Stimulated activated CD4-positive, alpha-beta T cell treated with anti-CD3 and anti-CD28 coated beads, Interleukin-12 subunit alpha, Interleukin-12 subunit beta, amount 100 ng/mL, for 4 hours (primary cell): ENCODE results near the gene SNX33.
"Not testable (repeated sequence)": the region's sequence is repeated elsewhere in the genome, so short reads cannot be mapped to it uniquely, and the experiment has no call there.

Experiments
- DNase-seq: peaks from one replicate; pipeline ENCODE4 v3.0.0-alpha.2; 2020

The SNX33 gene, protein sequence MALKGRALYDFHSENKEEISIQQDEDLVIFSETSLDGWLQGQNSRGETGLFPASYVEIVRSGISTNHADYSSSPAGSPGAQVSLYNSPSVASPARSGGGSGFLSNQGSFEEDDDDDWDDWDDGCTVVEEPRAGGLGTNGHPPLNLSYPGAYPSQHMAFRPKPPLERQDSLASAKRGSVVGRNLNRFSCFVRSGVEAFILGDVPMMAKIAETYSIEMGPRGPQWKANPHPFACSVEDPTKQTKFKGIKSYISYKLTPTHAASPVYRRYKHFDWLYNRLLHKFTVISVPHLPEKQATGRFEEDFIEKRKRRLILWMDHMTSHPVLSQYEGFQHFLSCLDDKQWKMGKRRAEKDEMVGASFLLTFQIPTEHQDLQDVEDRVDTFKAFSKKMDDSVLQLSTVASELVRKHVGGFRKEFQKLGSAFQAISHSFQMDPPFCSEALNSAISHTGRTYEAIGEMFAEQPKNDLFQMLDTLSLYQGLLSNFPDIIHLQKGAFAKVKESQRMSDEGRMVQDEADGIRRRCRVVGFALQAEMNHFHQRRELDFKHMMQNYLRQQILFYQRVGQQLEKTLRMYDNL

DNA sequence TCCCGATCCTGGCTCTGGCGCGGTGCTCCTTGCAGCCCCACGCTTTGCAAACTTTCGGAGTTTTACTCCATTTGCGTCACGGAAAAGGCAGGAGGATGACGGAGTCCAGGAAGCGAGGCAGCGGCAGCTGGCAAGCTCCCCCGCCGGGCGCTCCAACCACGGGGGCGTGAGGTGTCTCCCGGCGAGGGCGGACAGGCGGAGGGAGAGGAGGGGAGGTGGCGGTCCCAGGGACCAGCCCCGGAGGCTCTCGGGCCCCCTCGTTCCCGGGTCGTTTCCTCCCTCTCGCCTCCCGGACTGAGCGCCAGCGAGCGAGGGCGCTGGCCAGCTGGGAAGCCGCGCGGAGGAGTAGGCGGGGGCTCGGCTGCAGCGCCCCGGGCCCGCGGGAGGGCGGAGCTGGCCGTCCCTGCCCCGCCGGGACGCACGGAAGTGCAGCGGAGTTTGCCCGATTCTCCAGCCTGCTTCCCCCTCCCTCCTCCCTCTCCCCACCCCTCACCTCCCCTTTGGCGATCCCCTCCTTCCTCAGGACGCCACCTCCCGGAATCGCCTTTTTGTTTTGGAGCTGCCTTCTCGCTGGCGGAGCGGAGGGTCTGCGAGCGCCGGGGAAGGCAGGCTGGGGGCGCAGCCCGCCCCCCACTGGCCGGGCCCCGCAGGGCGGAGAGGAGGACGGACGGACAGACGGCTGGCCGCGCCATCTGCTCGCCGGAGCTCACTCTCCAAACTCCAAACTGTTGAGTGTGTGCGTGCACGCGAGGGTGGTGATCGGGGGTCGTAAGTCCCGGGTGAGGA, at the start of gene SNX33:
Gene SNX33 (plus strand): TSS at position 543 of the 786 bp plus-strand sequence. CDS start 1,191 bp downstream, outside the sequence.
- DNase-seq, result peak; percentile 54

DNA sequence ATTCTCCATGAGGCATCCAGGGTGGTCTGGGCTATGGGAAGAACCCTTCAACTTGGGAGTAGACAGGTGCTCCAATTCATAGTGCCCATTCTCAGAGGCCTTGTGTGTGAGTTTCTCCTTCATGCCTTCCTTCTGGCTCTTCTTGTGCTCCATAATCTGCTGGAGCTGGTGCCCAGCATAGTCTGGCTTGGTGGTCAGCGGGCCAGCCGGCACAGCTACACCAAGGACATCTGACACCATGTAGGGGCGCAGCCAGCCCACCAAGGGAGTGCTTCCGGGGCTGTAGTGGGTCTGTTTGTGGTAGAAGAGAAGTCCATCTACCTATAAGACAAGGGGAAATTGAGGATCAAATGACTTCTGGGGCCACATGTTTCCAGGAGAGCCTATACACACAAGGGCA, 49.4 kb upstream of the SNX33 start:
- DNase-seq, result no peak

DNA sequence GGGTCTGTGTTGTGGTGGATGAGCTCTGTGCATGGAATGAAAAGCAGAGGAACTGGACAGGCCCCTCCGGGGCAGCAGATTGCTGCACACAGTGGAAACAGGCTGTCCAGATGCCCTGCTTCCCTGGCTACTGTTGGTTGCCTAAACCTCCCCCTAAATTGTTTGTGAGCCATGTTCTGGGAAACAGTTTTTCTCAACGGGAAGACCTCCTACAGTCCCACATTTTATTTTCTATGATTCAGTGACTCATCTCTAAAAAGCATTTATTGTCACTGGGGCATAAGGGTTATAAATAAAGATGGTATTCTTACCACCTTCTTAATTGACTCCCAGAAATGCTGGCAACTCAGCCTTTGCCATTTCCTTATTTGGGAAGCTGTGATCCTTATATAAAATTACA, 48.3 kb upstream of the SNX33 start:
- no peak for DNase-seq

DNA sequence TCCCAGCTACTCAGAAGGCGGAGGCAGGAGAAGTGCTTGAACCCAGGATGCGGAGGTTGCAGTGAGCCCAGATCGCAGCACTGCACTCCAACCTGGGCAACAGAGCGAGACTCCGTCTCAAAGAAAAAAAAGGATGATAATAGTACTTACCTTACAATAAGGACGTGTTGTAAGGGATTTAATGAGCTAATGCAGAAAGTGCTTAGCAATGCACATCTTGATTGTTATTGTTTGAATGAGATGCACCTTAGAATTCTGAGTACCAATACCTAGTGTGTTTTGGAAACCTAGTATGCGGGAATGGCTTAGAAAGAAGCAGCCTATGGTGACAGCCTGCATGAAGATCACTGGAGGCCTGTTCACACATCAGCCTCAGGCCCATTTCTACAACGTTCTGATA, 41.7 kb upstream of the SNX33 start:
- no peak for DNase-seq

DNA sequence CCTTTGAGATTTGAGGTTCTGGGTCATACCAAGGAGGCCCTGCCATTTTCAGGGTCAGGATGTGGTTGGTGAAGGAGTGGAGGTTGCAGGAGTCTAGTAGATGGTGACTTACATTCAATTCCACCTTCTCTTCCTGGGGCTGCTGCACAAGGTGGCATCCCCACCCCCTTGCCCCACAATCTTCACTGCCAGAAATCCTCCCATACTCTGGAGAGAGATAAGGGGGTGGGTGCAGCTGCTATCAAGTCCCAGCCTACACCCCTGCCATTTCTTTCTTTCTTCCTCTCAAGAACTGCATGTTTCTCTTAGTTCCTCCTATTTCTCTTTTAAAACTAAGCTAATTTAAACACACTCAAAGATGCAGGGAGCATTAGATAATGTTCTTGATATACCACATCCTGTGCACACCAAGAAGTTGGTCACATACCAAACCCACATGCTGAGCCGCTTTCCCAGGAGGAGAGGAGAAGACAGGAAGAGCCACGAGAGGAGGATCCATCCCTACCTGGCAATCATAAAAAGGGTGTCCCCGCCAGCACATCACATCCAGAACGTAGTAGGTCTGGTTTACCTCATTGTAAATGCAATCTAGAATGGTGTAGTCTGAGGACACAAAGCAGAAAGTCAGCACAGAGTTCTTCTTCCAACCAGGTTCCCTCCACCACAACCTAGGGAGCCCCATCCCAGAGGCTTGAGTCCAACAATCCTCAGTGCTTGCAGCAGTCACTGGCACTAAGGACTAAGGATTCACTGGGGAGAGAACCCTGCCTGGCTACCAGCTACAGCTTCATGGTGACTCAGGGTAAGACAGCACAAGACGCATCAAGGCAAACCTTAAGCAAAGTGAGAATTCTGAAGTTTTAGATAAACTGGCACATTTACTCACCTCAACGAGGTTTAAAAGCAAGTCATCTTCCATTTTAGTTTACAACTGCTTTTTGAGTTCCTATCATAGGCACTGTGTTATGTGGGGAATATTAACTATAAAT, 40.7 kb upstream of the SNX33 start:
- DNase-seq, result no peak

DNA sequence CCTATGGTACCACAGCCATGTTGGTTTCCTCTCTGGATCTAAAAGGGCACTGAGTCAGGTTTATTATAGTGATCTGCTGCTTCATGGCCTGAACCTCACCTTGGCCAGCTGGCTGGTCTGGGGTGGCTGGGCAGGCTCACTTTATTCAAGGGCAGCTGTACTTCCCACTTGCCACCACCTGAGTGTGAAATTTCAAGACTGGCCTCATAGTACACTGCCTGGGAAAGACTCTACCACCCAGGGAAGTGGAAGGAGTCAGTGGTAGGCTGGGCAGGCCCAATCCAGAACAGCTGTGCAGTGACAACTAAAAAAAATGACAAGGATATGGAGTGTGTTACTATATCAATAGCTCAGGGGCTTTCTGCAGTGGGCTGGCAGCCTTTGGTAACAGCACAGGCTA, 30.9 kb upstream of the SNX33 start:
- no peak for DNase-seq

DNA sequence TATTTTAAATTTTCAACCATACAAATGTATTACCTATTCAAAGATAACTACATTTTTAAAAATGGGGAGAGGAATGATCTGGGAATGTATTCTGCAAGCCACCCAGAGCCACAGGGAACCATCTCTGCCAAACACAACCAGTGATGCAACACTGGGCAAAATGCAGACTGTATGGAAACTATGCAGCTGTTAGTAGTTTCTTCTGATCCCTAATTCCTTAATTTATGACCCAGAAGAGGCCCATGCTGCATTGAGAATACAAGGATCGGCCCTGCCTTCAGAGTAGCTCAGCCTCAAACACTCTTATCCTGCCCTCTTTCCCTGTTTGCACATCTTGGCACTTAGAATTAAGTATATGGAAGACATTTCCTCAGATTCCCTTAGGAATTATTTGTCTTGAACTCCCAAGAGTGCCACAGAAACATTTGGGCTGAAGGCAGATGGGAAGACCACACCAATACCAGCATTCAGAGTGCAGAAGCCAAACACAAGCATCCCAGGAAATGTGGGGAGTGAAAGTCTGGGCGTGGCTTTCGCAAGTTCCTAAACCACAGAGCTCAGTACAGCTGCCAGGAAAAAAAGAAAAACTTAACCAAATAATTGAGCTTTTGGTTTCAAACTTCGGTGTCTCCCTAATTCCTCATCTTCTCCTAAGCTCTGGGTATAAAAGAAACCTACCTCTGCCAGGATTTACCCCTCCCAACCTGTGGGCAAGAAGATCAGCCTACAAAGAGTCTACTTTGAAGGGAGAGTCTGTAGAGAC, 27.5 kb upstream of the SNX33 start:
- no peak for DNase-seq

DNA sequence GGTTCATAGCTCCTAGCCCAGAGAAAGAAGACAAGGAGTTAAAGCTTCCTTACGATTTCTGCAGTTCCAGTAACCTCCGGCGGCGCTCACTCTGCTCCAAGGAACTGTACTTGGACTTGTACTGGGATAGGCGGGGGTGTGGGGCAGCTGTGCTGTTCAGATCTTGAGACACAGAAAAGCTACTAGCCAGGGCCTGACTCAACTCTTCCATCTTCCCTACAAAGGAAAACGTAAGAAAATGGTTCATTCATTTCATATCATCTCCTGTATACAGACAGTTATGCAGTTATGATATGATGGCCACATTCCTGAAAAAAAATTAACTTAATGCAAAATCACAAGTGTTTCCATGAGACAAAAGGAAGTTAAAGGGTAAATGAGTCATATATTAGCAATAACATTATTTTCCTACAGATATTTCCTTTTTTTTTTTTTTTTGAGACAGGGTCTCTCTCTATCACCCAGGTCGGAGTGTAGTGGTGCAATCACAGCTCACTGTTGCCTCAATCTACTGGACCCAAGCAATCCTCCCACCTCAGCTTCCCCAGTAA, 26.8 kb upstream of the SNX33 start:
- no peak for DNase-seq

DNA sequence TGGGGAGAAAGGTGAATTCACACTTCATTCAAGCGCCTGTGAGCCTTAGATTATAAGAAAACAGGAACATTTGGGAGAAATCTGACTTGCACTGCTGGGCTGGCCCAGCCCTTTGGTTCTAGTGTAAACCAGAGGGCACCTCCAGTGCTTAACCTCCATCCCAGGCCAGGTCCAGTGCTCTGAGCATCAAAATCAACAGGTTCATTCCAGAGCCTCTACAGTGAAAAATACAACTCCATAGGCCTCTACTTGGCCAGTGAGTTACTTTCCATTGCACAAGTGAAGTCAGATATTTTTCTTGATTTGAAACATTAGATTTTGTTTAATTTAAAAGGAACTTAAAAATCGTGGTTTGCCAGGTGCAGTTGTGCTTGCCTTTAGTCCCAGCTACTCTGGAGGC, 25.2 kb upstream of the SNX33 start:
- no peak for DNase-seq

DNA sequence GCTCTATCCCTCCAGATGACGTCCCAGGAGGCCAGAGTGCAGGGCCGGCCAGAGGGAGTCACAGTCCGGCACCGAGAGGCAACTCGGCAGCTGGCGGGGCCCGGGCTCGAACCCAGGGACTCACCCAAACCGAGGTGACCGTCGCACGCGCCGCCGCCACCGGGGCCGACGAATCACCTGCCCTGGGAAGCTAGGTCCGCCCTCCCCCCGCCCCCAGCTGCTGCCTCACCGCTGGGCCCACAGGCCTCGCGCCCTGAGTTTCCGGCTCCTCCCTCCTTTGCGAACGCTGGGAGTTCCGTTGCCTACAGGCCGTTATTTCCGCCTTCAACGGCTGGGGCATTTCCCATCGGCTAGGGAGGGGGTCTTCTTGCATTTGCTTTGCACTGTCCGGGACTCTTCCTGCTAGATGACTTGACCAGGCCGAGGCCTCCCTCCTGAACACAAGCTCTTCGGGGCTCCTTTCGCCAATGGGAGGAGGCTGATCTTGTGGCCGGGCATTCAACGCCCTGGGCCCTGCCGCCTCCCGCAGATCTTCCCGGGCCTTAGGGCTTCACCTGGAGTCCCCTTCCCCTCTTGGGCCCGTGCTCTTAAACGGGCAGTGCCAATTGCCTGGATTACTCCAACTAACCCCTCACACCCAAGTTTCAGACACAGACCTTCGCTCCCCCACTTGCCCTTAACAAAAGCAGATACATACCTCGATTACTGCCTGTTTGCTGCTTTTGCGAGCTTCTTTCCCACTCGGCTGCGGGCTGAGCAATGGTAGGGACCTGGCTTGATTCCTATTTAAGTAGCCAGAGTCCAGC, 22.0 kb upstream of the SNX33 start, which contains the start of gene SNUPN:
Gene SNUPN (minus strand): TSS at position 184 of the 806 bp plus-strand sequence. CDS start 4,674 bp downstream, outside the sequence.
- peak; percentile 93 for DNase-seq

DNA sequence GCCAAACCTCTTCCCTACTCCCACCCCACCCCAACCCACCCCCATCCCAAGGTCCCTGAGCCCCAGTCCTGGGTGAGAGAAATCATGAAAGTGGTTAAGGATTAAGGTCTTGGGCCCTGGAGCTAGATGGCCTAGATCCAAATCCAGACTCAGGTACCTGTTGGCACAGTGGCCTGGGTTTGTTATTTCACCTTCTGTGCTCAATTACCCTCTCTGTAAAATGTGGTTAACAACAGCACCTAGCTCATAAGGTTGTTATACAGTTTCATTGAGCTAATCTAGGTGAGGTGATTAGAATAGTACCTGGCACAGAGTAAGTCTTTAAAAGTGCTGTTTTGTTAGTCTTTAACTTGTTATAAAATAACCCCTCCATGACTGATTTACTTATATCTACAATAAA, 15.8 kb upstream of the SNX33 start:
- DNase-seq, result no peak

DNA sequence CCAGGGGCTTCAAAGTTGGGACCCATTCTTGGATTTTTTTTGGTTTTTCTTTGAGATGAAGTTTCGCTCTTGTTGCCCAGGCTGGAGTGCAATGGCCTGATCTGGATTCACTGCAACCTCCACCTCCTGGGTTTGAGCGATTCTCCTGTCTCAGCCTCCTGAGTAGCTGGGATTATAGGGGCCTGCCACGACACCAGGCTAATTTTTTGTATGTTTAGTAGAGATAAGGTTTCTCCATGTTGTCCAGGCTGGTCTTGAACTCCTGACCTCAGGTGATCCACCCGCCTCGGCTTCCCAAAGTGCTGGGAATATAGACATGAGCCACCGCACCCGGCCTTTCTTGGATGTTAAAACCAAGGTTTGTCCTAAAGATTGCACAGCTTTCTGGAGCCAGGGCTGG, 13.8 kb upstream of the SNX33 start:
- not testable (repeated sequence) for DNase-seq

DNA sequence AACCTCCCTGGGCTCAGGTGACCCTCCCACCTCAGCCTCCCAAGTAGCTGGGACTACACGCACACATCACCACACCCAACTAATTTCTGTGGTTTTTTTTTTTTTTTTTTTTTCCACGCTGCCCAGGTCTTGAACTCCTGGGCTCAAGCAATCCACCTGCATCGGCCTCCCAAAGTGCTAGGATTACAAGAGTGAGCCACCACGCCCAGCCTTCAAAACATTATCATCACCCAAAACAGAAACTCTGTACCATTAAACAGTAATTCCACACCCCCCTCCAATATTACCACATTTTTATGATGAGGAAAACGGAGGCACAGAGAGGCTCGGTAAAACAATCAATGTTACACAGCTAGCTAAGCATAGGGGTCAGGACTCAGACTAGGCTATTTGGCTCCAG, 11.7 kb upstream of the SNX33 start:
- no peak for DNase-seq

DNA sequence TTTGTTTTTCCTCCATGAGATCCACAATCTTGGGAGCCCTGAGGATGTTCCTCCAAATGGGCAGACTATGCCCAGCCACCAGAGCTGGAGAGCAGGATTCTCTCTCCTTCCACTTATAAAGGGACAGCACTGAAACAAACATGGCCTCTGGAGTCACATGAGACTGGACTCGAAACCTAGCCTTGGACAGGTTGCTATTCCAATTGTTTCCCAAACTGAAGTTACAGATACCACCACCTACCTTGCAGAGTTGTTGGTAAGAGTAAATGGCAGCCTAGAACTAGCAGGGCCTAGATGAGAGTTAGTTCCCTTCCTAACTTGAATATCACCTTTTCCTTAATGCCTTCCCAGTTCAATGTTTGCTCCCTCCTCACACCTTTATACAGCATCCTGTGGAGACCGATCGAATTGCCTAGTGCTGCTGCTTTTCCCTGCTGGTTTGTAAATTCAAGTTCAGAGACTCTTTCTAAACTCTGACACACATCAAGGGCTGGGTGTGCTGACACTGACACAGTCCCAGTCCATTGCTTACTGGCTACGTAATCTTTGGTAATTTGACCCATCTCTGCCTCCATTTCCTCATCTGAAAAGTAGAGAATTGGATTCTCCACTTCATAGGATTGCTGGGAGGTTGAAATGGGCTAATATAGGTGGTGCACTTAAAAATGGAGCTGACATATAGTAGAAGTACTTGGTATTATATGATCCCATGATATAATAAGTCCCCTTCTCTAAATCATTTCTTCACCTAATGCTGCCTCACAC, 10.3 kb upstream of the SNX33 start:
- DNase-seq, result no peak

DNA sequence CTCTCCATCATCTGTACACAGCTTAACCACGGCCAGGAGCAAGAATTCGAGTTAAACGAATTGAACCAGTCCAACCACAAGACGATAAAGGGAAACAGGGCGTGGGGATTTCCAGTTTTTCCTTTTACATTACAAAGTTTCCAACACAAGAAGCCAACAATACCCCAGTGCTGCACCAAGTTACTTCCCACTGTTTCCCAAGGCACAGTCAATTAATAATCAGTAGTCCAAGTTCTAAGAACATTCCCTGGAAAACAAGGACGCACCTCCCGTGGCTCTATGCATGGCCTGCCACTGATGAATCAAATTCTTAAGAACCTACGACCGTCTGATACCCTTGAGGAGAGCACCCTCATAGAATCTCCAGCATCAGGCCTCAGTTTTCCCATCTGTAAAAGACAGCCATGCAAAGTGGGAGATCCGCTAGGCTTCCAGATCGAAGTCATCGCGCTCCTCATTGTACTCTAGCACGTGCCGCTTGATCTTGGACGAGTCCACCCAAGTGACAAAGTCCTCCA, 8.5 kb upstream of the SNX33 start:
- DNase-seq, result no peak

DNA sequence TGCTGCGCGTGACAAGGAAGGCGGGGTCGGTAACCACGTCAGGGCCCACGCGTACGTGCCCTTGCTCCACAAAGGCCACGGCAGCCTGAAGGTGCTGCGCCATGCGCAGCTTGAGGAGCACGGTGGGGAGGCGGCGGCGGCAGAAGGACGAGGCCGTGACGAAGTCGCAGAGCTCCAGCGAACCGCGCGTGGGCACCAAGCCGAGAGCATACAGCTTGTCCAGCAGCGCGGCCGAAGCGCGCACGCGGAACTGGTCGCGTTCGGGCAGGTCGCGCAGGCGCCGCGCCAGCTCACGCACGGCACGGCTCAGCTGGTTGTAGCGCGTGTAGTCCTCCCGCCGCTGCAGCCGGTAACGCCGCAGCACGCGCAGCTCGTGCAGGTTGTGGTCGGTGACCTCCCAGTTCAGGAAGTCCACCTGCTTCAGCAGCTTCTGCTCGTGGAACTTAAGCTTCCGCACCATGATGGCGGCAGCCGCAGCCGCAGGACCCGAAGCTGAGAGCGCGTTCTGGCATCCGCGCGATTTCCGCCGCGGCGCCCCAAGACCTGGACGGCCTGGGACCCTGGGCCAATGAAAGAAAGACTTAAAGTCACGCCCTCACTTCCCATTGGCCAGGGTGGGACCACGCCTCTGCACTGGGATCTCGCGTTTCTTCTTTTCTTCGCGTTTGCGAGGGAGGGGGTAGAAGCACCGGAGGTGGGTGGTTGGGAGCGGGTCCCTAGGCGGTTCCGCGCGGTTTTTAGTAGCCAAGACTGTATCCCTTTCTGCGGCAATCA, 7.8 kb upstream of the SNX33 start, which contains the start of gene IMP3:
Gene IMP3 (minus strand): TSS at position 516 of the 774 bp plus-strand sequence. CDS start 56 bp downstream, at position 460.
- DNase-seq, result peak; percentile 86

DNA sequence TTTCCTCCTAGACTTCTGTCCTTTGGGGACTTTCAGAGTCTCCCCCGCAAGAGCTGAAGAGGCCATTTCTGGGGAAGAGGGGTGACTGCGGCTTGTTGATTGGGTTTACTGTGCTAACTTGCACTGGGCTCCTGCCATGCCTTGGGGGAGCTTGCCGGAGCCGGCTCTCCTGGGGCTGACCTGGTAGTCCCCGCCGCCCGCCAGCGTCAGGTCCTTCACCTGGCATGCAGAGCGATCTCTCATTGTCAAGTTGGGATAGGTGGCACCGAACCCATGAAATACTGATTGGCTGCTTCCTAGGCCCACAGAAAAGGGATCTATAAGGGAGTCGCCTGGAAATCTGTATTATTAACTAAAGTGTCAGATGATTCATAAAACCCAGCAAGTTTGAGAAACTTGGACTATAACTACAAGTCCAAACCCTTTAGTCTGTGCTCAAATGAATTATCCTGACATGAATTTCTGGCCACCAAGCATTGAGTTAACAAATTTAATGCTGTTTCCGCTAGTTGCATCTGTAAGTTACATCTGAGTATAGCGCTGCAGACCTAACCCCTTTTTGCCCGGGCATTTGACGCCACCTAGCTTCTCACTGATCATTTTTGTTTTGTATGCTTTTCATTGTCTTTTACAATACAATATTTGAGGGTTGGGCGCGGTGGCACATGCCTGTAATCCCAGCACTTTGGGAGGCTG, 7.1 kb upstream of the SNX33 start:
- DNase-seq, result peak; percentile 40

DNA sequence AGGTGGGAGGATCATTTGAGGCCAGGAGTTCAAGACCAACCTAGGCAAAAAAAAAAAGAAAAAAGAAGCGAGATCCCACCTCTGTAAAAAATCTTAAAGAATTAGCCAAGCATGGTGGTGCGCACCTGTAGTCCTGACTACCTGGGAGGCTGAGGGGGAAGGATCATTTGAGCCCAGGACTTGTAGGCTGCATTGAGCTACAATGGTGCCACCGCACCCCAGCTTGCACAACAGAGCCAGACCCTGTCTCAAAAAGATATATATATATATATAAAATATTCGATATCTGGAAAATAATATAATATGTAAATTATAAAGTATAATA, 6.6 kb upstream of the SNX33 start:
- no peak for DNase-seq
